Neuronal stem cell (in vitro differentiated cells): ENCODE data around the gene LMF2.

Experiments used
- DNase-seq: peaks from one replicate; pipeline ENCODE4 v3.0.0-alpha.2; 2013; ENCODE audit warnings: low spot score
- H2AFZ ChIP-seq: one replicate; pipeline ENCODE4 v1.6.1; 2013; ENCODE audit warnings: mild to moderate bottlenecking, low read length, inconsistent platforms
- H2AK5ac ChIP-seq: 2 replicates; pipeline ENCODE4 v1.6.1; 2013; ENCODE audit warnings: low read depth, mild to moderate bottlenecking, inconsistent platforms, low read length, moderate library complexity, mixed read lengths
- H2BK120ac ChIP-seq: 2 replicates; pipeline ENCODE4 v1.6.1; 2013; ENCODE audit warnings: low read depth, mild to moderate bottlenecking, inconsistent platforms, low read length, moderate library complexity, mixed read lengths
- H2BK12ac ChIP-seq: one replicate; pipeline ENCODE4 v1.6.1; 2013; ENCODE audit warnings: low read length, inconsistent platforms
- H2BK15ac ChIP-seq: 2 replicates; pipeline ENCODE4 v1.6.1; 2013; ENCODE audit warnings: mild to moderate bottlenecking, low read length, inconsistent platforms, mixed read lengths
- H2BK5ac ChIP-seq: one replicate; pipeline ENCODE4 v1.6.1; 2013; ENCODE audit warnings: inconsistent platforms, mild to moderate bottlenecking, low read length, moderate library complexity
- H3K14ac ChIP-seq: one replicate; pipeline ENCODE4 v1.6.1; 2013; ENCODE audit warnings: low read length, inconsistent platforms
- H3K18ac ChIP-seq: 2 replicates; pipeline ENCODE4 v1.6.1; 2013; ENCODE audit warnings: low read length, inconsistent platforms
- H3K23ac ChIP-seq: 2 replicates; pipeline ENCODE4 v1.6.1; 2013; ENCODE audit warnings: low read depth, mild to moderate bottlenecking, mixed read lengths, low read length, inconsistent platforms; ENCODE audit not compliant: poor library complexity
- H3K27ac ChIP-seq: replicated peaks from 3 replicates; pipeline ENCODE4 v1.5.1; 2013; ENCODE audit warnings: low read length, inconsistent platforms
- H3K27me3 ChIP-seq, 3 experiments: 2 replicates each; pipeline ENCODE4 v1.6.1; 2013; ENCODE audit warnings: low read length in 3 of 3, mild to moderate bottlenecking in 2 of 3, inconsistent platforms in 1 of 3, low read depth in 1 of 3, mixed read lengths in 1 of 3, moderate library complexity in 1 of 3; ENCODE audit not compliant: control insufficient read depth in 3 of 3, insufficient read depth in 3 of 3
- H3K36me3 ChIP-seq, 2 donors: replicated peaks in 1 of 2; 2 replicates each; pipeline ENCODE4 v1.6.1; 2013; ENCODE audit warnings: low read length in 2 of 2; ENCODE audit not compliant: control insufficient read depth in 2 of 2, insufficient read depth in 2 of 2
- H3K4ac ChIP-seq: 2 replicates; pipeline ENCODE4 v1.6.1; 2013; ENCODE audit warnings: inconsistent platforms, mild to moderate bottlenecking, low read length, moderate library complexity
- H3K4me1 ChIP-seq, 2 donors: 1 replicate in 1 of 2; 2 replicates in 1 of 2; pipeline ENCODE4 v1.6.1; 2013; ENCODE audit warnings: low read length in 2 of 2, low read depth in 1 of 2; ENCODE audit not compliant: control insufficient read depth in 2 of 2, insufficient read depth in 1 of 2
- H3K4me2 ChIP-seq: one replicate; pipeline ENCODE4 v1.6.1; 2013; ENCODE audit warnings: mild to moderate bottlenecking, low read length, inconsistent platforms; ENCODE audit not compliant: insufficient read depth, poor library complexity, severe bottlenecking
- H3K4me3 ChIP-seq, 2 donors: 2 replicates each; pipeline ENCODE4 v1.5.1; 2013; ENCODE audit warnings: low read length in 2 of 2, mild to moderate bottlenecking in 2 of 2, inconsistent platforms in 1 of 2, moderate library complexity in 1 of 2
- H3K79me1 ChIP-seq: one replicate; pipeline ENCODE4 v1.6.1; 2013; ENCODE audit warnings: low read depth, mild to moderate bottlenecking, inconsistent platforms, low read length, moderate library complexity
- H3K9ac ChIP-seq: one replicate; pipeline ENCODE4 v1.6.1; 2013; ENCODE audit warnings: mild to moderate bottlenecking, low read depth, low read length, inconsistent platforms; ENCODE audit not compliant: poor library complexity
- H3K9me3 ChIP-seq, 2 donors: replicated peaks in 1 of 2; 2 replicates each; pipeline versions ENCODE3 to v1.6.1; 2013; ENCODE audit warnings: low read length in 2 of 2, mild to moderate bottlenecking in 2 of 2, inconsistent platforms in 1 of 2, low read depth in 1 of 2, mixed read lengths in 1 of 2, moderate library complexity in 1 of 2; ENCODE audit not compliant: control insufficient read depth in 2 of 2, insufficient read depth in 1 of 2
- H4K8ac ChIP-seq: one replicate; pipeline ENCODE4 v1.6.1; 2013; ENCODE audit warnings: low read depth, mild to moderate bottlenecking, inconsistent platforms, low read length, moderate library complexity
- H4K91ac ChIP-seq: one replicate; pipeline ENCODE4 v1.6.1; 2013; ENCODE audit warnings: low read length, low read depth, mild to moderate bottlenecking, inconsistent platforms; ENCODE audit not compliant: poor library complexity
- WGBS, 2 donors: extraction: QIAGEN DNeasy Blood & Tissue Kit; methylation state at CpG; one replicate each; pipeline ENCODE4 v1.1.7; 2013; ENCODE audit warnings: missing lambda C conversion rate in 2 of 2, mixed read lengths in 1 of 2; ENCODE audit not compliant: insufficient read length in 2 of 2, insufficient replicate concordance in 1 of 2; ENCODE audit errors: extremely low coverage in 2 of 2; 5-methylcytosine and 5-hydroxymethylcytosine counted together

LMF2 gene

GRCh38 chr22:50540381-50540780 lies 32.9 kb upstream of the LMF2 start:
- Histone ChIP-seq H3K27ac (no peak overlapping the region), H3K23ac (no peak overlapping the region), H2BK5ac (no peak overlapping the region), H3K14ac (no peak overlapping the region), H3K4me3 (no peak overlapping the region), H2BK120ac (no peak overlapping the region), H2BK15ac (no peak overlapping the region), H3K27me3 (peaks cover 0 to 12% (median 8%) of the 10 kb centered on the region in 3 experiments), H2AFZ (no peak overlapping the region), H3K4me1 (no peaks in the 10 kb centered on the region), H3K9ac (no peak overlapping the region), H2AK5ac (no peak overlapping the region), H3K18ac (no peak overlapping the region), H4K91ac (no peak overlapping the region), H3K4me2 (no peak overlapping the region), H4K8ac (no peak overlapping the region), H3K79me1 (no peaks in the 10 kb centered on the region), H2BK12ac (no peak overlapping the region), H3K4ac (no peak overlapping the region), H3K36me3 (no peaks in the 10 kb centered on the region), H3K9me3 (no peaks in the 10 kb centered on the region)
- DNase-seq, result no peak
- WGBS, 2 donors, result no CpG with 5 or more reads among the region's 10 CpGs

GRCh38 chr22:50537765-50538164 lies 30.3 kb upstream of the LMF2 start:
- Histone ChIP-seq H3K27me3 (peaks cover 0 to 2% (median 0%) of the 10 kb centered on the region in 3 experiments), H2BK5ac (no peak overlapping the region), H3K14ac (no peak overlapping the region), H3K27ac (no peak overlapping the region), H2BK15ac (no peak overlapping the region), H2AFZ (peak overlapping the region; percentile 21), H4K91ac (no peak overlapping the region), H3K9me3 (no peaks in the 10 kb centered on the region), H3K9ac (no peak overlapping the region), H4K8ac (no peak overlapping the region), H3K4me2 (no peak overlapping the region), H3K79me1 (no peaks in the 10 kb centered on the region), H3K18ac (no peak overlapping the region), H2BK120ac (no peak overlapping the region), H3K4me1 (peaks cover 0 to 6% of the 10 kb centered on the region in 2 donors), H3K36me3 (no peaks in the 10 kb centered on the region), H3K4ac (no peak overlapping the region), H2AK5ac (no peak overlapping the region), H3K23ac (no peak overlapping the region), H2BK12ac (no peak overlapping the region), H3K4me3 (no peak overlapping the region)
- WGBS, 2 donors, result 100% methylated on average over 3 of the region's 13 CpGs; no CpG with 5 or more reads in 1 of the 2 donors
- no peak for DNase-seq

- Histone ChIP-seq H2BK15ac (no peak overlapping the region), H3K79me1 (no peaks in the 10 kb centered on the region), H3K9me3 (peaks cover 0 to 1% of the 10 kb centered on the region in 2 donors), H3K27ac (no peak overlapping the region), H3K4ac (no peak overlapping the region), H2AFZ (no peak overlapping the region), H3K14ac (no peak overlapping the region), H3K4me3 (no peak overlapping the region), H3K4me2 (no peak overlapping the region), H3K36me3 (no peaks in the 10 kb centered on the region), H4K91ac (no peak overlapping the region), H3K23ac (no peak overlapping the region), H3K9ac (no peak overlapping the region), H3K18ac (no peak overlapping the region), H3K4me1 (peaks cover 2 to 9% of the 10 kb centered on the region in 2 donors), H2AK5ac (no peak overlapping the region), H4K8ac (no peak overlapping the region), H2BK120ac (no peak overlapping the region), H3K27me3 (peaks cover 0 to 8% (median 4%) of the 10 kb centered on the region in 3 experiments), H2BK5ac (no peak overlapping the region), H2BK12ac (no peak overlapping the region)
- DNase-seq, result no peak
- WGBS, 2 donors, result no CpG with 5 or more reads among the region's 3 CpGs
Observed at GRCh38 chr22:50536226-50536625, 28.7 kb upstream of the LMF2 start.

GRCh38 chr22:50535113-50535512 lies 27.6 kb upstream of the LMF2 start:
- H2BK5ac ChIP-seq, result no peak overlapping the region
- H2BK15ac ChIP-seq, result no peak overlapping the region
- no peak overlapping the region for H4K91ac ChIP-seq
- H3K79me1 ChIP-seq, result no peaks in the 10 kb centered on the region
- H3K36me3 ChIP-seq, result no peaks in the 10 kb centered on the region
- DNase-seq, result no peak
- no peak overlapping the region for H3K4ac ChIP-seq
- H2BK12ac ChIP-seq, result peak overlapping the region; percentile 41
- H3K23ac ChIP-seq, result no peak overlapping the region
- H3K4me1 ChIP-seq, result peaks cover 7 to 9% of the 10 kb centered on the region in 2 donors
- H3K14ac ChIP-seq, result no peak overlapping the region
- peaks cover 8 to 19% (median 14%) of the 10 kb centered on the region in 3 experiments for H3K27me3 ChIP-seq
- H3K18ac ChIP-seq, result no peak overlapping the region
- no peak overlapping the region for H4K8ac ChIP-seq
- H2BK120ac ChIP-seq, result no peak overlapping the region
- H3K9me3 ChIP-seq, result peaks cover 3 to 11% of the 10 kb centered on the region in 2 donors
- no peak overlapping the region for H3K4me2 ChIP-seq
- WGBS, 2 donors, result no CpG with 5 or more reads among the region's 8 CpGs
- H3K27ac ChIP-seq, result no peak overlapping the region
- no peak overlapping the region for H3K4me3 ChIP-seq
- H2AFZ ChIP-seq, result no peak overlapping the region
- no peak overlapping the region for H3K9ac ChIP-seq
- no peak overlapping the region for H2AK5ac ChIP-seq
